MM.1S (cell line): Measurements from ENCODE around the gene ZNF740.

Source experiments
- DNase-seq: peaks from one replicate; pipeline ENCODE4 v3.0.0-alpha.2; 2015
- H2AFZ ChIP-seq: fragments of 300-600 bp; sonication (generic); 2 replicates; pipeline ENCODE4 v1.6.0; 2016; ENCODE audit warnings: antibody characterized with exemption, low read length
- H3F3A ChIP-seq: fragments of 300-600 bp; sonication (generic); 2 replicates; pipeline ENCODE4 v1.6.1; 2016; ENCODE audit warnings: mild to moderate bottlenecking, antibody characterized with exemption, low read length, moderate library complexity, mixed read lengths; ENCODE audit not compliant: insufficient read depth
- H3K27ac ChIP-seq: fragments of 300-600 bp; sonication (generic); 2 replicates; pipeline ENCODE4 v1.5.1; 2016; ENCODE audit warnings: mild to moderate bottlenecking, low read length
- H3K27me3 ChIP-seq: fragments of 300-600 bp; sonication (generic); replicated peaks from 2 replicates; pipeline ENCODE4 v1.6.0; 2016; ENCODE audit warnings: low read length; ENCODE audit not compliant: insufficient read depth
- H3K36me3 ChIP-seq: fragments of 300-600 bp; sonication (generic); replicated peaks from 2 replicates; pipeline ENCODE4 v1.6.1; 2016; ENCODE audit warnings: mild to moderate bottlenecking, low read length, mixed read lengths; ENCODE audit not compliant: insufficient read depth
- H3K4me1 ChIP-seq: fragments of 300-600 bp; sonication (generic); 2 replicates; pipeline ENCODE4 v1.6.1; 2016; ENCODE audit warnings: low read length, mixed read lengths
- H3K4me2 ChIP-seq: fragments of 300-600 bp; sonication (generic); 2 replicates; pipeline ENCODE4 v1.6.0; 2016; ENCODE audit warnings: low read depth, low read length
- H3K4me3 ChIP-seq: fragments of 300-600 bp; sonication (generic); 2 replicates; pipeline ENCODE4 v1.5.1; 2016; ENCODE audit warnings: low read length, mixed read lengths
- H3K79me2 ChIP-seq: fragments of 300-600 bp; sonication (generic); 2 replicates; pipeline ENCODE4 v1.6.1; 2016; ENCODE audit warnings: mixed run types, low read length, mixed read lengths
- H3K9ac ChIP-seq: fragments of 300-600 bp; sonication (generic); 2 replicates; pipeline ENCODE4 v1.6.1; 2016; ENCODE audit warnings: low read length, mixed read lengths
- H3K9me2 ChIP-seq: fragments of 300-600 bp; sonication (generic); replicated peaks from 2 replicates; pipeline ENCODE4 v1.6.1; 2016; ENCODE audit warnings: mild to moderate bottlenecking, low read length, mixed read lengths; ENCODE audit not compliant: insufficient read depth
- H3K9me3 ChIP-seq: fragments of 300-600 bp; sonication (generic); replicated peaks from 2 replicates; pipeline ENCODE4 v1.6.1; 2016; ENCODE audit warnings: mild to moderate bottlenecking, low read length, mixed read lengths; ENCODE audit not compliant: insufficient read depth
- H4K20me1 ChIP-seq: fragments of 300-600 bp; sonication (generic); 2 replicates; pipeline ENCODE4 v1.6.1; 2016; ENCODE audit warnings: mild to moderate bottlenecking, low read length, moderate library complexity, mixed read lengths; ENCODE audit not compliant: insufficient read depth
- CTCF ChIP-seq: fragments of 300-600 bp; sonication (generic); IDR thresholded peaks from 2 replicates; pipeline ENCODE4 v1.5.1; 2016; ENCODE audit warnings: antibody characterized with exemption, low read length, mixed read lengths
- EZH2 ChIP-seq: fragments of 300-600 bp; sonication (generic); optimal IDR thresholded peaks from 2 replicates; pipeline ENCODE3; 2017; ENCODE audit warnings: low read depth, mild to moderate bottlenecking, antibody characterized with exemption, low read length, mixed read lengths
- EZH2phosphoT487 ChIP-seq: fragments of 300-600 bp; sonication (generic); IDR thresholded peaks from 2 replicates; pipeline ENCODE4 v1.6.1; 2018; ENCODE audit warnings: antibody characterized with exemption, low read length

The ZNF740 gene

GRCh38 chr12:53235164-53235563 is 54.6 kb downstream of the ZNF740 start:
- Histone ChIP-seq H3K9me3 (no peaks in the 10 kb centered on the region), H3K9me2 (no peaks in the 10 kb centered on the region), H3K27ac (no peak overlapping the region), H3K4me2 (no peak overlapping the region), H3K27me3 (no peaks in the 10 kb centered on the region), H3K4me3 (no peak overlapping the region), H3K4me1 (peaks cover 15% of the 10 kb centered on the region), H2AFZ (no peak overlapping the region), H3K36me3 (no peaks in the 10 kb centered on the region), H3K9ac (no peak overlapping the region), H4K20me1 (no peaks in the 10 kb centered on the region), H3K79me2 (peaks cover 7% of the 10 kb centered on the region; the same call in 1 of the 2 replicates), H3F3A (peaks cover 11% of the 10 kb centered on the region)
- no peak for DNase-seq
- no peak for TF ChIP-seq EZH2phosphoT487
- TF ChIP-seq CTCF, result no peak
- no peak for TF ChIP-seq EZH2

GRCh38 chr12:53235742-53236442 is 55.4 kb downstream of the ZNF740 start:
- Histone ChIP-seq H3K36me3 (no peaks in the 10 kb centered on the region), H3F3A (peaks cover 11% of the 10 kb centered on the region), H3K4me1 (peaks cover 15% of the 10 kb centered on the region), H3K27me3 (no peaks in the 10 kb centered on the region), H4K20me1 (no peaks in the 10 kb centered on the region), H3K27ac (no peak overlapping the region), H3K79me2 (peaks cover 7% of the 10 kb centered on the region; the same call in 1 of the 2 replicates), H3K9me3 (no peaks in the 10 kb centered on the region), H3K4me3 (no peak overlapping the region), H2AFZ (no peak overlapping the region), H3K4me2 (no peak overlapping the region), H3K9me2 (no peaks in the 10 kb centered on the region), H3K9ac (no peak overlapping the region)
- TF ChIP-seq CTCF, result no peak
- no peak for TF ChIP-seq EZH2
- no peak for TF ChIP-seq EZH2phosphoT487
- no peak for DNase-seq

GRCh38 chr12:53236443-53237111 is 56.1 kb downstream of the ZNF740 start:
- H3F3A ChIP-seq, result peaks cover 11% of the 10 kb centered on the region
- DNase-seq, result no peak
- peaks cover 10% of the 10 kb centered on the region; the same call in 1 of the 2 replicates for H3K4me1 ChIP-seq
- no peaks in the 10 kb centered on the region for H4K20me1 ChIP-seq
- H3K27ac ChIP-seq, result no peak overlapping the region
- 0 out of 2 replicates have a peak, but pooled peaks cover 2% of the 10 kb centered on the region for H3K79me2 ChIP-seq
- H3K36me3 ChIP-seq, result no peaks in the 10 kb centered on the region
- H2AFZ ChIP-seq, result no peak overlapping the region
- H3K9me3 ChIP-seq, result no peaks in the 10 kb centered on the region
- TF ChIP-seq EZH2phosphoT487 (no peak), CTCF (no peak), EZH2 (no peak)
- H3K4me3 ChIP-seq, result no peak overlapping the region
- H3K4me2 ChIP-seq, result no peak overlapping the region
- no peaks in the 10 kb centered on the region for H3K9me2 ChIP-seq
- no peaks in the 10 kb centered on the region for H3K27me3 ChIP-seq
- no peak overlapping the region for H3K9ac ChIP-seq
